C4-2B (cell line): ENCODE results near the gene ZFR2.

Source experiments
- ZFX ChIP-seq: fragments of 450-650 bp; IDR thresholded peaks from 2 replicates; pipeline ENCODE4 v1.6.1; 2017
- TF ChIP-seq, protein P1 (sequence below): fragments of 450-650 bp; conservative IDR thresholded peaks from 2 replicates; pipeline ENCODE4 v1.5.1; 2017; ENCODE audit warnings: mild to moderate bottlenecking

- TF ChIP-seq, protein P1, sequence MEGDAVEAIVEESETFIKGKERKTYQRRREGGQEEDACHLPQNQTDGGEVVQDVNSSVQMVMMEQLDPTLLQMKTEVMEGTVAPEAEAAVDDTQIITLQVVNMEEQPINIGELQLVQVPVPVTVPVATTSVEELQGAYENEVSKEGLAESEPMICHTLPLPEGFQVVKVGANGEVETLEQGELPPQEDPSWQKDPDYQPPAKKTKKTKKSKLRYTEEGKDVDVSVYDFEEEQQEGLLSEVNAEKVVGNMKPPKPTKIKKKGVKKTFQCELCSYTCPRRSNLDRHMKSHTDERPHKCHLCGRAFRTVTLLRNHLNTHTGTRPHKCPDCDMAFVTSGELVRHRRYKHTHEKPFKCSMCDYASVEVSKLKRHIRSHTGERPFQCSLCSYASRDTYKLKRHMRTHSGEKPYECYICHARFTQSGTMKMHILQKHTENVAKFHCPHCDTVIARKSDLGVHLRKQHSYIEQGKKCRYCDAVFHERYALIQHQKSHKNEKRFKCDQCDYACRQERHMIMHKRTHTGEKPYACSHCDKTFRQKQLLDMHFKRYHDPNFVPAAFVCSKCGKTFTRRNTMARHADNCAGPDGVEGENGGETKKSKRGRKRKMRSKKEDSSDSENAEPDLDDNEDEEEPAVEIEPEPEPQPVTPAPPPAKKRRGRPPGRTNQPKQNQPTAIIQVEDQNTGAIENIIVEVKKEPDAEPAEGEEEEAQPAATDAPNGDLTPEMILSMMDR = no peak
- TF ChIP-seq ZFX = no peak
Observed at GRCh38 chr19:3818918-3819317, 49.9 kb downstream of the ZFR2 start.
